ENCODE results near the gene PSAT1. TPM values are rescaled to one million over a fixed set of nuclear protein-coding genes. Genes with fewer than 3 reads are reported as not detected.

Gene PSAT1
- total RNA-seq, 1 donor from 2014 or later = 142 TPM

DNA sequence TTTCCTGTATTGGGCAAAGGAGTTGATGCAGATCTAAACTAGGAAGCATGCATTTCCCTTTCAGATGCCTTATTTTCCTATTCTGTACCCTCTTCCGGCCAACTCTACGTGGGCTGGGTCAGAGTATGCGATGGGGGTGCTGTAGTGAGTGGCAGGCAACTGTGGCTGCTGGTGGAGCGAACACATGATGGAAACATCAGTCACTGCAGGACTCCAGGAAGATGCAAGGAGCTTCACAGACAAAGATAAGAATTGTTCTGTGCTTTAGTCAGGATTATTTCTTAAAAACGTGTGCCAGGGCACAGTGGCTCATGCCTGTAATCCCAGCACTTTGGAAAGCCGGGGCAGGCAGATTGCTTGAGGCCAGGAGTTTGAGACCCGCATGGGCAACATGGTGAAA is 75.1 kb downstream of the PSAT1 start:
- no peaks in the 10 kb centered on the region for H3K36me3 ChIP-seq (ENCODE audit: control insufficient read depth, insufficient read depth, low read length)
- H3K27me3 ChIP-seq (ENCODE audit: control insufficient read depth, insufficient read depth, low read length) = no peaks in the 10 kb centered on the region
- H3K4me3 ChIP-seq (ENCODE audit: low read depth, low read length) = no peak overlapping the region
- FAIRE-seq (no peak), DNase-seq (ENCODE audit: low read depth) (no peak)
- TF ChIP-seq, protein P1, sequence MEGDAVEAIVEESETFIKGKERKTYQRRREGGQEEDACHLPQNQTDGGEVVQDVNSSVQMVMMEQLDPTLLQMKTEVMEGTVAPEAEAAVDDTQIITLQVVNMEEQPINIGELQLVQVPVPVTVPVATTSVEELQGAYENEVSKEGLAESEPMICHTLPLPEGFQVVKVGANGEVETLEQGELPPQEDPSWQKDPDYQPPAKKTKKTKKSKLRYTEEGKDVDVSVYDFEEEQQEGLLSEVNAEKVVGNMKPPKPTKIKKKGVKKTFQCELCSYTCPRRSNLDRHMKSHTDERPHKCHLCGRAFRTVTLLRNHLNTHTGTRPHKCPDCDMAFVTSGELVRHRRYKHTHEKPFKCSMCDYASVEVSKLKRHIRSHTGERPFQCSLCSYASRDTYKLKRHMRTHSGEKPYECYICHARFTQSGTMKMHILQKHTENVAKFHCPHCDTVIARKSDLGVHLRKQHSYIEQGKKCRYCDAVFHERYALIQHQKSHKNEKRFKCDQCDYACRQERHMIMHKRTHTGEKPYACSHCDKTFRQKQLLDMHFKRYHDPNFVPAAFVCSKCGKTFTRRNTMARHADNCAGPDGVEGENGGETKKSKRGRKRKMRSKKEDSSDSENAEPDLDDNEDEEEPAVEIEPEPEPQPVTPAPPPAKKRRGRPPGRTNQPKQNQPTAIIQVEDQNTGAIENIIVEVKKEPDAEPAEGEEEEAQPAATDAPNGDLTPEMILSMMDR (IDR thresholded peaks at IDR 0.05; ENCODE audit: insufficient read depth, low read length, severe bottlenecking) = no peak

Other genes with a start within 250 kb of the PSAT1 start
- gene CEP78, start 61.0 kb upstream of the PSAT1 start, total RNA-seq = 5.9 and 7.4 TPM in 2 replicates